Activated B cell treated with CpG ODN at 0.5 μM for 24 hours (primary cell): ENCODE data around the gene MST1R. TPM values are rescaled to one million over a fixed set of nuclear protein-coding genes. Genes with fewer than 3 reads are reported as not detected.
A peak's percentile ranks its signal among the peaks of the same experiment; 100 is the strongest.

Experiments used
- ATAC-seq: fragments of 200-7000 bp; cut with Tn5 transposase; one replicate; pipeline ENCODE4 v1.10.0; 2021; ENCODE audit warnings: low read depth, mild to moderate bottlenecking, moderate library complexity
- CTCF ChIA-PET: fragments of 350-600 bp; sonication (Branson Sonifier 250); formaldehyde crosslinking; loops from one replicate; lab custom pipeline; 2021; ENCODE audit warnings: antibody characterized with exemption; lab: Charles Lee
- POLR2A ChIA-PET: fragments of 350-600 bp; sonication (Branson Sonifier 250); formaldehyde crosslinking; loops from one replicate; lab custom pipeline; 2021; ENCODE audit warnings: antibody characterized with exemption; lab: Charles Lee
- DNase-seq: peaks from one replicate; pipeline ENCODE4 v3.0.0; 2022
- H3K27ac Mint-ChIP-seq: one replicate; pipeline ENCODE4 v1.8.0; 2020; ENCODE audit warnings: mixed read lengths
- H3K27me3 Mint-ChIP-seq: one replicate; pipeline ENCODE4 v1.8.0; 2021; ENCODE audit warnings: mixed read lengths
- H3K36me3 Mint-ChIP-seq: one replicate; pipeline ENCODE4 v1.8.0; 2021; ENCODE audit warnings: low read depth, mixed read lengths
- H3K4me1 Mint-ChIP-seq: one replicate; pipeline ENCODE4 v1.8.0; 2021; ENCODE audit warnings: mixed read lengths
- H3K4me3 Mint-ChIP-seq: one replicate; pipeline ENCODE4 v1.8.0; 2020; ENCODE audit warnings: mild to moderate bottlenecking, mixed read lengths
- H3K9me3 Mint-ChIP-seq: one replicate; pipeline ENCODE4 v1.8.0; 2020; ENCODE audit warnings: mixed read lengths
- CTCF ChIP-seq: fragments of 200-600 bp; IDR thresholded peaks from one replicate; pipeline ENCODE4 v1.8.0; 2022; ENCODE audit warnings: antibody characterized with exemption, mild to moderate bottlenecking
- intact Hi-C: fragments of 100-400 bp; cut with micrococcal nuclease; formaldehyde crosslinking; loops from one replicate; pipeline ENCODE4 v1.15.1; 2024
- total RNA-seq: library from RNA; stranded (reverse); gene quantifications from 2 replicates; pipeline ENCODE4 v1.2.3, GENCODE V29; 2022

MST1R gene
- total RNA-seq, 1 donor from 2014 or later = 1.6 TPM

GRCh38 chr3:49872801-49873281 lies 30.8 kb downstream of the MST1R start:
- CTCF ChIA-PET = no interaction called here
- H3K27ac Mint-ChIP-seq = no peak overlapping the region
- H3K9me3 Mint-ChIP-seq = no peaks in the 10 kb centered on the region
- DNase-seq (no peak), ATAC-seq (peak; percentile 43)
- POLR2A ChIA-PET = no interaction called here
- H3K4me3 Mint-ChIP-seq = no peak overlapping the region
- intact Hi-C loops = no loop called here
- H3K4me1 Mint-ChIP-seq = peaks cover 4% of the 10 kb centered on the region
- no peak for TF ChIP-seq CTCF
- H3K27me3 Mint-ChIP-seq = peaks cover 17% of the 10 kb centered on the region
- no peaks in the 10 kb centered on the region for H3K36me3 Mint-ChIP-seq

DNA sequence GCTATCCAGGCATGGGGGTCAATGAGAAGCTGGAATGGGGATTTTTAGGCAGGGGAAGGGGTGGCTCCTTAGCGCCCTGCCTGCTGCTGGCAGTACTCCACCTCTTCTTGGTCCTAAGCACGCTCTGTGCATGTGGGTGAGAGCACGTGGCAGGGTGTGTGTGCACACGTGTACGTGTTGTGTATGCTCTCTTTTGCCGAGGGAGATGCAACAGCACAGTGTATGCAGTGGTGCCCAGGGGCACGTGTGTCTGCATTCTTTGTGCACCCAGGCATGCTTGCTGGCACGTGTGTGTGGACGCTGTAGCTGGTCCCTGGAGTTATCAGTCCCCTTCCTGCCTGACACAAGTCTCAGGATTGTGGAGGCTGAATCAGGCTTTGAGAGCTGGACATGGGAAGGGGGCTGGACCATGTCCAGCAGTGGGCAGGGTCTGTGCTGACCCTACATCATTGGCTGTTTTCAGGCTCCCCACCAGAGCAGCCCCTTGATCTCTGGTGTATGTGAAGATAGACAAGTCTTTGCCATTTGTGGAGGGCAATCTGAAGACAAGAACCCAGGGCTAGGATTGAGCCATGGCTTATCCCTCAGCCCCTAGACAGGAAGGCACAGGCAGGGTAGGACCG lies 32.0 kb downstream of the MST1R start:
- Mint-ChIP-seq H3K36me3 (no peaks in the 10 kb centered on the region), H3K4me1 (peaks cover 4% of the 10 kb centered on the region), H3K27me3 (peaks cover 25% of the 10 kb centered on the region), H3K27ac (no peak overlapping the region), H3K4me3 (no peak overlapping the region), H3K9me3 (no peaks in the 10 kb centered on the region)
- ChIA-PET POLR2A (no interaction called here), CTCF (no interaction called here)
- TF ChIP-seq CTCF = no peak
- intact Hi-C loops = no loop called here
- DNase-seq (no peak), ATAC-seq (no peak)

GRCh38 chr3:49869525-49870126 lies 34.0 kb downstream of the MST1R start, which contains the start of gene CAMKV:
TSS of gene CAMKV (minus strand) at chr3:49869906. CDS start at chr3:49862388, 7,518 bp downstream.
- peaks cover 4% of the 10 kb centered on the region for H3K4me1 Mint-ChIP-seq
- POLR2A ChIA-PET = no interaction called here
- H3K36me3 Mint-ChIP-seq = no peaks in the 10 kb centered on the region
- CTCF ChIA-PET = interaction anchor here (0.6 kb wide), 1 partner anchor 37 kb away, joined by 4 read pairs; no protein-coding TSS in a partner anchor
- ATAC-seq = peak; percentile 64
- no peak for TF ChIP-seq CTCF
- peak; percentile 22 for DNase-seq
- H3K27me3 Mint-ChIP-seq = peaks cover 29% of the 10 kb centered on the region
- no peak within 1 kb of the TSS for H3K27ac Mint-ChIP-seq
- intact Hi-C loops = no loop called here
- peak within 1 kb of the TSS; percentile 52 for H3K4me3 Mint-ChIP-seq
- no peaks in the 10 kb centered on the region for H3K9me3 Mint-ChIP-seq

- CTCF ChIA-PET = interaction anchor here (0.6 kb wide), 1 partner anchor 38 kb away, joined by 4 read pairs; no protein-coding TSS in a partner anchor
- intact Hi-C loops = no loop called here
- POLR2A ChIA-PET = interaction anchor here (1.0 kb wide), 1 partner anchor 314 kb away, joined by 3 read pairs; the partner anchor contains the start of gene BSN
- Mint-ChIP-seq H3K36me3 (no peaks in the 10 kb centered on the region), H3K4me1 (peaks cover 4% of the 10 kb centered on the region), H3K27ac (no peak overlapping the region), H3K27me3 (peaks cover 31% of the 10 kb centered on the region), H3K9me3 (no peaks in the 10 kb centered on the region), H3K4me3 (peak overlapping the region; percentile 52)
- ATAC-seq (no peak), DNase-seq (no peak)
- TF ChIP-seq CTCF = no peak
These were observed 34.7 kb downstream of the MST1R start for GRCh38 chr3:49868862-49869466.

DNA sequence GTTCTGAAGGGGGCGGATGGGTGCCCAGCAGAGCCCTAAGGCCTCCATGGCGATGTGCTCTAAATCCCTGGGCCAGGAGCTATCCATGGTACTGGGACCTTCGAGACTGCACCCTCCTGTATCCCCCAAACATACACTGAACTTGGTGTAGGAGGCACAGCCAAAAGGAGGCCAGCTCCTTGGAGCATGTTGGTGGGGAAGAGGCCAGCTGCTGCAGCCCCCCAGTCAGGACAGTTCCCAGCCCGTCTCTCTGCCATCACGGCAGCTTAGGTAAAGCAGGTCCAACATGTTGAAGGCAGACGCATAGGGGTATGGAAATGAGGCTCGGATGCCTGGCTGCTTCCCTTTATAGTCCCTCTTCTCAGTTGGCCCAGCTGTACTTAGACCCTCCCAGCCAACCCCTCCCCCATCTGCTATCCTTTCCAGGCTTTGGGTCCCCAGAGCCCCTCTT lies 35.8 kb downstream of the MST1R start:
- peaks cover 2% of the 10 kb centered on the region for H3K4me1 Mint-ChIP-seq
- ChIA-PET POLR2A (interaction anchor here (0.6 to 1.0 kb wide), 2 partner anchors 32 to 313 kb away, joined by 3 to 5 read pairs; partner anchors contain the start of gene BSN), CTCF (no interaction called here)
- H3K27ac Mint-ChIP-seq = no peak overlapping the region
- no peaks in the 10 kb centered on the region for H3K36me3 Mint-ChIP-seq
- ATAC-seq = no peak
- H3K27me3 Mint-ChIP-seq = peaks cover 38% of the 10 kb centered on the region
- no peak overlapping the region for H3K4me3 Mint-ChIP-seq
- H3K9me3 Mint-ChIP-seq = no peaks in the 10 kb centered on the region
- no peak for DNase-seq
- intact Hi-C loops = no loop called here
- TF ChIP-seq CTCF = no peak
